ENCODE results near the gene NPAS4. TPM values are rescaled to one million over a fixed set of nuclear protein-coding genes. Genes with fewer than 3 reads are reported as not detected.

Gene NPAS4
- total and polyA plus RNA-seq, 9 of the 15 experiments (the other 6 are each of a cell fraction or from before 2014, with no cell fraction given): not detected

GRCh38 chr11:66408488-66409214, 12.2 kb upstream of the NPAS4 start (continued):
- peak; percentile 31; the same call in 1 of the 2 replicates for TF ChIP-seq EP300 (IDR thresholded peaks at IDR 0.05; ENCODE audit: low read length)
- TF ChIP-seq REST (IDR thresholded peaks at IDR 0.05; ENCODE audit: borderline replicate concordance): peak; percentile 97
- peak; percentile 85; the same call in 1 of the 2 replicates for TF ChIP-seq REST (CRISPR knock-in tag; IDR thresholded peaks at IDR 0.05; ENCODE audit: low read depth)
- TF ChIP-seq, protein P1, sequence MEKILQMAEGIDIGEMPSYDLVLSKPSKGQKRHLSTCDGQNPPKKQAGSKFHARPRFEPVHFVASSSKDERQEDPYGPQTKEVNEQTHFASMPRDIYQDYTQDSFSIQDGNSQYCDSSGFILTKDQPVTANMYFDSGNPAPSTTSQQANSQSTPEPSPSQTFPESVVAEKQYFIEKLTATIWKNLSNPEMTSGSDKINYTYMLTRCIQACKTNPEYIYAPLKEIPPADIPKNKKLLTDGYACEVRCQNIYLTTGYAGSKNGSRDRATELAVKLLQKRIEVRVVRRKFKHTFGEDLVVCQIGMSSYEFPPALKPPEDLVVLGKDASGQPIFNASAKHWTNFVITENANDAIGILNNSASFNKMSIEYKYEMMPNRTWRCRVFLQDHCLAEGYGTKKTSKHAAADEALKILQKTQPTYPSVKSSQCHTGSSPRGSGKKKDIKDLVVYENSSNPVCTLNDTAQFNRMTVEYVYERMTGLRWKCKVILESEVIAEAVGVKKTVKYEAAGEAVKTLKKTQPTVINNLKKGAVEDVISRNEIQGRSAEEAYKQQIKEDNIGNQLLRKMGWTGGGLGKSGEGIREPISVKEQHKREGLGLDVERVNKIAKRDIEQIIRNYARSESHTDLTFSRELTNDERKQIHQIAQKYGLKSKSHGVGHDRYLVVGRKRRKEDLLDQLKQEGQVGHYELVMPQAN (IDR thresholded peaks at IDR 0.05; ENCODE audit: borderline replicate concordance): no peak
- TF ChIP-seq SP1 (CRISPR knock-in tag; IDR thresholded peaks at IDR 0.05): peak; percentile 75
- peak; percentile 27 for TF ChIP-seq TEAD4 (IDR thresholded peaks at IDR 0.05; ENCODE audit: low read length)
- TF ChIP-seq TEAD4 (CRISPR knock-in tag; IDR thresholded peaks at IDR 0.05; ENCODE audit: borderline replicate concordance): no peak
- peak; percentile 73; the same call in 1 of the 2 replicates for TF ChIP-seq GATAD2B (IDR thresholded peaks at IDR 0.05; ENCODE audit: borderline replicate concordance)
- TF ChIP-seq NONO (IDR thresholded peaks at IDR 0.05; ENCODE audit: low read depth in 2 of 2, low read length in 1 of 2): 0 out of 4 replicates have a peak, but pooled peaks of 1 of the 2 experiments have one; percentile 32
- TF ChIP-seq PYGO2 (tag; IDR thresholded peaks at IDR 0.05): no peak
- no peak for TF ChIP-seq ATF1 (CRISPR knock-in tag; IDR thresholded peaks at IDR 0.05)
- peak; percentile 73 for TF ChIP-seq ATF1 (tag; IDR thresholded peaks at IDR 0.05)
- peak; percentile 89; the same call in 1 of the 2 replicates for TF ChIP-seq KAT7 (CRISPR knock-in tag; IDR thresholded peaks at IDR 0.05; ENCODE audit: borderline replicate concordance)
- TF ChIP-seq, protein P2, sequence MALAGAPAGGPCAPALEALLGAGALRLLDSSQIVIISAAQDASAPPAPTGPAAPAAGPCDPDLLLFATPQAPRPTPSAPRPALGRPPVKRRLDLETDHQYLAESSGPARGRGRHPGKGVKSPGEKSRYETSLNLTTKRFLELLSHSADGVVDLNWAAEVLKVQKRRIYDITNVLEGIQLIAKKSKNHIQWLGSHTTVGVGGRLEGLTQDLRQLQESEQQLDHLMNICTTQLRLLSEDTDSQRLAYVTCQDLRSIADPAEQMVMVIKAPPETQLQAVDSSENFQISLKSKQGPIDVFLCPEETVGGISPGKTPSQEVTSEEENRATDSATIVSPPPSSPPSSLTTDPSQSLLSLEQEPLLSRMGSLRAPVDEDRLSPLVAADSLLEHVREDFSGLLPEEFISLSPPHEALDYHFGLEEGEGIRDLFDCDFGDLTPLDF (CRISPR knock-in tag; IDR thresholded peaks at IDR 0.05): peak; percentile 70
- TF ChIP-seq PCBP1 (IDR thresholded peaks at IDR 0.05; ENCODE audit: low read depth, low read length, poor library complexity, severe bottlenecking): peak; percentile 35
